ENCODE measurements around the gene ANKS1B.
"Not testable (repeated sequence)": the region's sequence is repeated elsewhere in the genome, so short reads cannot be mapped to it uniquely, and the experiment has no call there.

Gene ANKS1B

DNA sequence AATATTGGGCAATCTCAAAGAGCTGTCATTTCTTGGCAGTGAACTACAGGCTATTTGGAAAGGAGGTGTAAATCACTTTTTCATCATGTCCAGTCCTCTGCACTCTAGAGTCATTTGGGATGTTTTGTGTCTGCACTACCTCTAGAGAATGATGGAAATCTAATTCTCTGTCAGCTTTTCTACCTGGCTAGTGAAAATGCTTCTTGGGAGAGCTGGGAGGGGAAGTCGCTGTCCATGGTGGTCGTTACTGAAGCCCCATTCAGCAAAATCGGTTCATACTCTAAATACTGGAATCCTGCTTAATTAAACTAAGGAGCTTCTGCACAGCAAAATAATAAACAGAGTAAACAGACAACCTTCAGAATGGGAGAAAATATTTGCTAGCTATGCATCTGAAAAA is 1087.8 kb downstream of the ANKS1B start:
- DNase-seq: peak; percentile 23

GRCh38 chr12:98895086-98895651 is 1089.6 kb downstream of the ANKS1B start:
- DNase-seq: peak; percentile 15

DNA sequence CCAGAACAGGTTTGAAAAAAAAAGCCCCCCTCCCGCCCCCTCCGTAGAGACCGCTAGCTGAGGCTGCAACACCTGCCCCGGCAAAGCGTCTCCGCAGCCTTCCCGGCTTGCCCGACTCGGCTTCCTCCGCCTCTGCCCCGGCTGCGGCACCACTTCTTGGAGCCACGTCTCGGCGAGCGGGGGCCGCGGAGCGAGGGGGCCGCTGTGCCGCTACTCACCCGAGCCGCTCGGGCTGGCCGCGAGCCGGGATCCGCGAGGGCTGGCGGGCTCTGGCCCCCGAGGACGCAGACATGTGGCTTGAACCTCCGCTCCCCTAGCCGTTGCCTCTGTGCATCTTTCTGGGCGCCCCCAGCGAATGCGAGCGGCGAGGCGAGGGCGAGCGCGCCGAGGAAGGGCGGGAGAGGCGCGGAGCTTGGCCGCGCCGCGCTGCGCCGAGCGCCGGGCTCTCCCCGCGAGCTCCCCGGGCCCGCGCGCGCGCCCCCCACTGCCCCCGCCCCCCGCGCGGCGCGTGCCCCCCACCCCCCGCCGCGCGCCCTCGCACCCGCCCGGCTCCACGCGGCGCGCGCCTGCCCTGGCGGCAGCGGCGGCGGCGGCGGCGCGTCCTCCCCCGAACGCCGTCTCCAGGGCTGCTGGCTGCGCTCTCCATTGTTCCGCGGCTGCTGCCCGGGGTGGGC is 1090.2 kb downstream of the ANKS1B start:
- DNase-seq: peak; percentile 34

GRCh38 chr12:98893675-98894411 is 1090.9 kb downstream of the ANKS1B start:
- DNase-seq: no peak

DNA sequence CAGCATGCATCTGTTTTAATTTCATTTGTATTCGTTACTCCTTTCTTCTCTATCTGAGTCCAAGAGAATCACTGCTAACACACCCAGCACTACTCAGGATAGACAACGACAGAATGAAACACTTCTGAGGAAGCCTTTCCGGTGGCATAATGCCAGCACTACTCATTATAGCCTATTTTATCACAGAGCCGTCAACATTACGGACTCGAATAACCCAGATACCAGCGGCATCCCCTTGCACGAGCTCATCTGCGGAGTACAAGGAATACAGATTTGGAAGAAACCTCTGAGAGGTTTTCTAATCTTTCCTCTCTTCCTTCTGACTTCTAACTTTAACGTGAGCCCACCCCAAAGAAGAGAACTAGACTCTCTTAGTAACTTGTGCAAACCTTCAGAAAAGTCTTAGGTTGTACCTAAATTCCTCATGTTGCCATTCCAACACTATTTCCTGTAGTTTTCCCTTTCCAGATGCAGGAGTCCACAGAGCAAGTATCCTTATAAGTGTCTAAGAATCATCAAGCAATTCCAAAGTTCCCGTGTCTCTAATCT is 1091.5 kb downstream of the ANKS1B start:
- DNase-seq: peak; percentile 8

- DNase-seq: no peak
Measured at GRCh38 chr12:98885778-98886177, 1099.0 kb downstream of the ANKS1B start.

DNA sequence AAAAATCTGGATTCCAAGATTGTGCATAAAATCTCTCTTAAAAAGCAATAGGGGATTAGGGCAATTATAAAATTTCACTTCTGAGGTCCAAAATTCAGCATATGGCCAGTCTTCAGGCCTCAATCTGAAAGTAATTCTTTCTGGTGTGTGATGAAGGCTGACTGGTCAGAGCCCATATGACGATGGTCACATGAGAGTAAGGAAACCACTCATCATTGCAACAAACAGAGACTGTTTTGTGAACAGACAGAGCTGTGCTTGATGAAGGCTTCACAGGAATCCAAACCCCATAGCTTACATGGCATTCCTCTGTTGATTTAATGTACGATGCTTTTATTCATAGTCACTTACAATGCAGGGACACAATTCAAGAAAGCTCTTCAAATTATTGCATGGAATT is 1101.5 kb downstream of the ANKS1B start:
- no peak for DNase-seq

DNA sequence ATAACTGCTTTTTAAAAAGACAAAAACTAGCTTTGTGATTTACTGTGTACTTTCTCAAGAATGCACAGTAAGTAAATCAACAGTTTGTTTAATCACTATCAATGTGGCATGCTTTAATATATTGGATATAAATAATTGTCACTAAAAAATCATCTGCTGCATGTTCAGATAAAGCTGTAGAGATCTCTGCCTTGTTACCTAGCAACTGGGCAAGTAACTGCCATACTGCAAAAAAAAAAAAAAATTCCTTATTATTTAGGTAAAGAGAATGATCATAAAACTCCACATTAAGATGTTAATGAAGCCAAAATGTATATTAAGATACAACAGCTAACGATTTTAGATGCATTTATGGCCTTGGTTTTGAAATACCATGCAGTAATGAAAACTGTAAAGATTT is 1102.2 kb downstream of the ANKS1B start:
- no peak for DNase-seq

GRCh38 chr12:98873776-98874175 is 1111.0 kb downstream of the ANKS1B start:
- DNase-seq: no peak

- no peak for DNase-seq
Measured at GRCh38 chr12:98870504-98870903, 1114.2 kb downstream of the ANKS1B start.

- DNase-seq: no peak
Measured at GRCh38 chr12:98869886-98870503, 1114.7 kb downstream of the ANKS1B start.

DNA sequence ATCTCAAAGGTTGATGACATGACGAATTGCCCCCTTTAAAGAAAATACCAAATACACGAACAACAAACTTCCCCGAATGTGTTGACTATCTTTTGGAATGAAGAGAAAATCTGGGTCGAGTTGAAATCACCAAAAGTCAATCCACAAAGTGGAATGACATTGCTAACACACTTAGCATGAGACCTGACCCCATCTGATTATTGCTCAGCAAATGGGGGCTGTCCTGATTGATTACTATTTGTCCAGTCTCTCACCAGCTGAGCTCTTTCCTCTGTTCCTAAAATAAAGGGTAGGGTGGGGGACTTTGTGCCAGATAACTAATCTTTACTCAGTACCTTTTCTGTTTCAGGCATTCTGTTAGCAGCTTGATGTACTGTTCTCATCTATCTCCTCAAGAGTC is 1116.2 kb downstream of the ANKS1B start:
- DNase-seq: no peak

GRCh38 chr12:98868076-98868475 is 1116.7 kb downstream of the ANKS1B start:
- DNase-seq: no peak

DNA sequence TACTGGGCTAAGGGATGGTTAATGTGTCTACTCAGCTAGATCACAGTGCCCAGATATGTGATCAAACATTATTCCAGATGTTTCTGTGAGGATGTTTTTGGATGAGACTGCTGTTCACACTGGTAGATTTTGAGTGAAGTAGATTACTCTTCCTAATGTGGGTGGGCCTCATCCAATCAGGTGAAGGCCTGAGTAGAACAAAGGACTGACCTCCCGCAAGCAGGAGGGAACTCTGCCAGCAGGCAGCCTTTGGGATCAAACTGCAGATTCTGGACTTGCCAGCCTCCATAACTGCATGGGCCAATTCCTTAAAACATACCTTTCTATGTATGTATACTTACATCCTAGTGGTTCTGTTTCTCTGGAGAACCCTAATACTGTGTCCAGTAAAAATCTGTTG is 1120.4 kb downstream of the ANKS1B start:
- DNase-seq: no peak

DNA sequence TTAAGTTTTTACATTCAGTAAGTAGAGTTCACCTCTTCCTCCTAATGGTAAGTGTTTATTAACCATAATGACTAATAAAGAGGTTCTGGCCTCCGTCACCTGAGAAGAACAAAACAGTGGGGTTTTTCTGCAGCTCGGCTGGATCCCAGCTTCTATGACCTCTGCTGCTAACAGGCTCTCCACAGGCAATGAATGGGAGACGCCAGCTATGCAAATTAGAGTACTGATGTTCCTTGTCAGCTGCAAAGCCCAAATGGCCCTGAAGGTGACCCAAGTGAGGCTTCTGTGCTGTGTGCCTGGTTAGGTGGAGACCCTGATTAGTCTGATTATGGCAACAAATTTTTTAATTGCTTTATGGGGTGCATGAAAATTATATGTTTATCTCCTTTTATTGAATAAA is 1121.6 kb downstream of the ANKS1B start:
- no peak for DNase-seq

DNA sequence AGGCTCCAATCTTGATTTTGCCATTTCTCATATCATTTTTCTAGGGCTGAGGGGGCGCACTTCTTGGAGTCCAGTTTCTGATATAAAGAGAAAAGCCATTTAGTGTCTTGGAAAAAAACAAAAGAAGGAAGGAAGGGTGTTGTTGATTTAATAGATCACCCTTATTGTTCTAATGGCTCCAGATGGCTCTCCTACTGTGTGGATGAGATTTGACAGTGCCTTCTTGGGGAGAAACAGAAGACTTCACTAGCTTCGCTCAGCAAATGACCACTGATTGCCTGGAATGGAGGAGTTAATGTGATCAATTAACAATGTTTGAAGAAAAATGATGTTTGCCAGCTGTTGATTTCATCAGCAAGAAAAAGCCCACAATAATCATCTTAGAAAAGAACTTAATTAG is 1123.5 kb downstream of the ANKS1B start:
- DNase-seq: no peak

GRCh38 chr12:98856897-98857540 is 1127.7 kb downstream of the ANKS1B start:
- no peak for DNase-seq

DNA sequence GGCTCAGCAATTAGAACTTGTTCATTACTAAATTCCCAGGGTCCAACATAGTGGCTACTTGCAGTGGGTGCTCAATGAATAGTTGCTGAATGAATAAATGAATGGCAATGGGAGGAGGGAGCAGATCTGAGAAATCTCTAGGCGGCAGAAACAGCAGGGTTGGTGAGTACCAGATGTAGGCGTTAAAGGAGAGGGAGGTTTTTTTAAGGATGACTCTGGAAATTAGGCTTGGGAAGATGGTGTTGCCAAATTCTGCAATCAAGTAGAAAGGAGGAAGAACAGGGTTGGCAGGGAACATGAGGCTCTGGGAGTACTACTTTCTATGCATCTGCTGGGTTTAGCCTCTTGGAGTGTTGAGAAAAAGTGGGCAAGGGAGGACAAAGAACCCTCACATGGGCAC is 1132.6 kb downstream of the ANKS1B start:
- no peak for DNase-seq

DNA sequence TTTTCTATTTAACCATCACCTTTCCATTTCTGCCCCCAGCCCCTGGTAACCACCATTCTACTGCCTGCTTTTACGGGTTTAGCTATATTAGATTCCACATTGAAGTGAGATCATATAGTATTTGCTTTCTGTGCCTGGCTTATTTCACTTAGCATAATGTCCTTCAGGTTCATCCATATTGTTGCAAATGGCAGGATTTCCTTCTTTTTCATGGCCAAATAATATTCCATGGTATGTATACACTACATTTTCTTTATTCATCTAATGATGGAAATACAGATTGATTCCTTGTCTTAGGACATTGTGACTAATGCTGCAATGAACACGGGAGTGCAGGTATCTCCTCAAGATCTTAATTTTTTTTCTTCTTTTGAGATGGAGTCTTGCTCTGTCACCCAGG is 1137.5 kb downstream of the ANKS1B start:
- DNase-seq: no peak

- no peak for DNase-seq
Measured at GRCh38 chr12:98845957-98846356, 1138.8 kb downstream of the ANKS1B start.

- no peak for DNase-seq
Measured at GRCh38 chr12:98840325-98840724, 1144.4 kb downstream of the ANKS1B start.

GRCh38 chr12:98838231-98838647 is 1146.5 kb downstream of the ANKS1B start:
- no peak for DNase-seq

GRCh38 chr12:98837134-98837752 is 1147.5 kb downstream of the ANKS1B start:
- DNase-seq: not testable (repeated sequence)
